Heart left ventricle (tissue), 16 donors: Measurements from ENCODE around the gene MED25. TPM values are rescaled to one million over a fixed set of nuclear protein-coding genes. Genes with fewer than 3 reads are reported as not detected.

ENCODE experiments used
- ATAC-seq, 4 donors: fragments of 200-7000 bp; cut with Tn5 transposase; one replicate each; pipeline ENCODE4 v1.9.1; 2020 to 2022; ENCODE audit warnings: moderate library complexity in 4 of 4, mild to moderate bottlenecking in 3 of 4, moderate number of reproducible peaks in 1 of 4
- DNase-seq, 5 donors: peaks; one replicate each; pipeline ENCODE4 v3.0.0-alpha.2; 2020
- H3K27ac ChIP-seq, 12 donors: fragments of 200-600 bp; sonication (generic) in 4 of 12; one replicate each; pipeline versions ENCODE4 v1.5.0 to v1.8.0; 2016 to 2022; ENCODE audit warnings: mild to moderate bottlenecking in 2 of 12
- H3K27me3 ChIP-seq, 9 donors: fragments of 200-600 bp; sonication (generic) in 2 of 9; one replicate each; pipeline versions ENCODE4 v1.5.1 to v1.8.0; 2016 to 2022; ENCODE audit warnings: mild to moderate bottlenecking in 3 of 9
- H3K36me3 ChIP-seq, 9 donors: fragments of 200-600 bp; sonication (generic) in 2 of 9; one replicate each; pipeline versions ENCODE4 v1.5.0 to v1.8.0; 2018 to 2022; ENCODE audit warnings: mild to moderate bottlenecking in 2 of 9
- H3K4me1 ChIP-seq, 12 donors: fragments of 200-600 bp; sonication (generic) in 4 of 12; one replicate each; pipeline versions ENCODE4 v1.5.0 to v1.8.0; 2016 to 2022; ENCODE audit warnings: mild to moderate bottlenecking in 3 of 12
- H3K4me3 ChIP-seq, 12 donors: fragments of 200-600 bp; sonication (generic) in 4 of 12; one replicate each; pipeline versions ENCODE4 v1.5.0 to v1.8.0; 2017 to 2022; ENCODE audit warnings: mild to moderate bottlenecking in 9 of 12, moderate library complexity in 4 of 12
- H3K9me3 ChIP-seq, 12 donors: fragments of 200-600 bp; sonication (generic) in 4 of 12; one replicate each; pipeline versions ENCODE4 v1.5.0 to v1.8.0; 2016 to 2022; ENCODE audit warnings: mild to moderate bottlenecking in 1 of 12
- POLR2A ChIP-seq, 2 donors: fragments of 450-650 bp; IDR thresholded peaks; one replicate each; pipeline ENCODE4 v1.6.1; 2017; ENCODE audit warnings: antibody characterized with exemption in 2 of 2, mild to moderate bottlenecking in 2 of 2, moderate library complexity in 2 of 2
- whole genome bisulfite sequencing, 4 donors: extraction: QIAGEN DNeasy Blood & Tissue Kit in 2 of 4; methylation state at CpG; one replicate each; pipeline versions ENCODE4 v1.1.5 to v1.1.7; 2013 to 2018; 5-methylcytosine and 5-hydroxymethylcytosine counted together
- intact Hi-C, 10 donors: fragments of 100-400 bp; cut with DNase I; formaldehyde crosslinking; loops; one replicate each; pipeline versions ENCODE4 v1.11.1 to v1.14.2; 2022
- polyA plus RNA-seq, 2 donors: library from polyadenylated mRNA; stranded (reverse); fragments of 200-250 nt; gene quantifications; one replicate each; pipeline ENCODE4 v1.2.3, GENCODE V29; 2013
- total RNA-seq, 9 donors: library from RNA; depleted of rRNA in 2 of 9; stranded (reverse); fragments of >200 nt in 2 of 9; fragmentation: NEBNext Ultra II Directional in 3 of 9; extraction: Animal tissue kit (Norgen Biotek cat#: 25700) in 3 of 9; gene quantifications; one replicate each; pipeline versions ENCODE4 v1.1.0 to v1.2.4, GENCODE V29; 2016 to 2023
- TF ChIP-seq, protein P1 (sequence below), 12 donors: fragments of 200-600 bp; sonication (generic) in 4 of 12; IDR thresholded peaks; one replicate each; pipeline versions ENCODE4 v1.5.0 to v1.8.0; 2018 to 2022; ENCODE audit warnings: antibody characterized with exemption in 12 of 12, mild to moderate bottlenecking in 5 of 12
- donor health status: ischemic (EF 13 %, LVEDD 7.1; RV severe dilation, severe dysfunction).
- donor health status: healthy with polysubstance abuse.
- donor health status: DM: no; HTN: yes; CAD: no.
- donor health status: DM: no; HTN: no; CAD: no.
- donor health status: ischemic (EF 25% LVEDD 6.9; RV normal size, moderate dysfunction).
- donor health status: ischemic (EF 25% LVEDD 5.7; RV mildly dilated, moderate dysfunction).
- donor health status: healthy.
- donor health status: DM: yes; HTN: yes; CAD: no.
- donor health status: ischemic (EF 35%, LVEDD 5.7; RV mildly dilated, moderate dysfunction).
- donor health status: nonischemic (EF 11% LVEDD 7.7; RV severe dilation, severe dysfunction).
- donor health status: DM: yes; HTN: yes; CAD: no.
- donor health status: PGD.
- donor health status: ischemic (EF 29% LVEDD 5.4; RV normal size, mild dysfunction).
- donor health status: nonischemic (EF 23%, LVEDD 6.1; RV moderate dilation, normal function).

Gene MED25
- total and polyA plus RNA-seq, 11 donors: 44.1 to 119 (median 54.7) TPM

DNA sequence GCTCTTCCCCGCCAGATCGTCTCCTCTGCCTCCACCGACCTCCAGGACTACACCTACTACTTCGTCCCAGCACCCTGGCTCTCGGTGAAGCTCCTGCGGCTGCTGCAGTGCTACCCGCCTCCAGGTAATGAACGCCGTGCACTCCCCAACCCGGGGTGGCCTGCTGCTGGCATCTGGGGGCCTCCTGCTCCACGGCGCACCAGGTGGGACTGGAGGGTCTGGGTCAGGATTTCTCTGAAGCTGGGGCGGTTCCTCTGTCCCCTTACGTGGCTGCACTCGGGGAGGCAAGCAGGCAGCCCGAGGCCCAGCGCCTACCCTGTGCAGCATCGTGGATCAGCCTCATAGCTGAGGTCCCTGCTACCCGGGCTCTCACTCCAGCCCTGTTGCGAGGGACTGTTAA is 22.5 kb upstream of the MED25 start:
- Histone ChIP-seq H3K4me3 (no peak overlapping the region), H3K27ac (no peak overlapping the region), H3K9me3 (no peaks in the 10 kb centered on the region), H3K27me3 (no peaks in the 10 kb centered on the region), H3K36me3 (peaks cover 5 to 98% (median 92%) of the 10 kb centered on the region in 9 donors), H3K4me1 (peaks cover 0 to 9% (median 2%) of the 10 kb centered on the region in 12 donors)
- TF ChIP-seq POLR2A (IDR thresholded peaks at IDR 0.05): no peak
- TF ChIP-seq, protein P1, sequence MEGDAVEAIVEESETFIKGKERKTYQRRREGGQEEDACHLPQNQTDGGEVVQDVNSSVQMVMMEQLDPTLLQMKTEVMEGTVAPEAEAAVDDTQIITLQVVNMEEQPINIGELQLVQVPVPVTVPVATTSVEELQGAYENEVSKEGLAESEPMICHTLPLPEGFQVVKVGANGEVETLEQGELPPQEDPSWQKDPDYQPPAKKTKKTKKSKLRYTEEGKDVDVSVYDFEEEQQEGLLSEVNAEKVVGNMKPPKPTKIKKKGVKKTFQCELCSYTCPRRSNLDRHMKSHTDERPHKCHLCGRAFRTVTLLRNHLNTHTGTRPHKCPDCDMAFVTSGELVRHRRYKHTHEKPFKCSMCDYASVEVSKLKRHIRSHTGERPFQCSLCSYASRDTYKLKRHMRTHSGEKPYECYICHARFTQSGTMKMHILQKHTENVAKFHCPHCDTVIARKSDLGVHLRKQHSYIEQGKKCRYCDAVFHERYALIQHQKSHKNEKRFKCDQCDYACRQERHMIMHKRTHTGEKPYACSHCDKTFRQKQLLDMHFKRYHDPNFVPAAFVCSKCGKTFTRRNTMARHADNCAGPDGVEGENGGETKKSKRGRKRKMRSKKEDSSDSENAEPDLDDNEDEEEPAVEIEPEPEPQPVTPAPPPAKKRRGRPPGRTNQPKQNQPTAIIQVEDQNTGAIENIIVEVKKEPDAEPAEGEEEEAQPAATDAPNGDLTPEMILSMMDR (IDR thresholded peaks at IDR 0.05): no peak
- 92 to 98% (median 95%) methylated on average over 15 to 20 of the region's 20 CpGs for WGBS, 4 donors
- DNase-seq: no peak
- ATAC-seq: no peak
- intact Hi-C loops: no loop called here

DNA sequence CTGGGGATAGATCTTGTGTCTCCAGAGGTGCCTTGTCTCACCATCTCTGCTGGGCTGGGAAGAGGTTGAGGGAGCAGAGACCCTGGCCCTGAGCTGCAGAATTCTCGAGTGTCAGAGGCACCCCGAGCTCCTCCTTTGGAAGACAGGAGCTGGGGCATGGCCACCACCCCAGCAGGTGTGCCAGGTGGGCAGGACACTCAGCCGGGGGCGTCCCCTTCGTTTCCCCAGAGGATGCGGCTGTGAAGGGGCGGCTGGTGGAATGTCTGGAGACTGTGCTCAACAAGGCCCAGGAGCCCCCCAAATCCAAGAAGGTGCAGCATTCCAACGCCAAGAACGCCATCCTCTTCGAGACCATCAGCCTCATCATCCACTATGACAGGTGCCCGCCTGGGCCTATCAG is 19.5 kb upstream of the MED25 start:
- Histone ChIP-seq H3K36me3 (peaks cover 5 to 97% (median 87%) of the 10 kb centered on the region in 9 donors), H3K27me3 (no peaks in the 10 kb centered on the region), H3K4me3 (no peak overlapping the region), H3K4me1 (peaks cover 0 to 14% (median 1%) of the 10 kb centered on the region in 12 donors), H3K27ac (no peak overlapping the region), H3K9me3 (no peaks in the 10 kb centered on the region)
- ATAC-seq (no peak), DNase-seq (no peak)
- intact Hi-C loops: no loop called here
- 94 to 96% (median 95%) methylated on average over 9 to 11 of the region's 11 CpGs for WGBS, 4 donors
- TF ChIP-seq, protein P1 (IDR thresholded peaks at IDR 0.05): no peak
- TF ChIP-seq POLR2A (IDR thresholded peaks at IDR 0.05): no peak

DNA sequence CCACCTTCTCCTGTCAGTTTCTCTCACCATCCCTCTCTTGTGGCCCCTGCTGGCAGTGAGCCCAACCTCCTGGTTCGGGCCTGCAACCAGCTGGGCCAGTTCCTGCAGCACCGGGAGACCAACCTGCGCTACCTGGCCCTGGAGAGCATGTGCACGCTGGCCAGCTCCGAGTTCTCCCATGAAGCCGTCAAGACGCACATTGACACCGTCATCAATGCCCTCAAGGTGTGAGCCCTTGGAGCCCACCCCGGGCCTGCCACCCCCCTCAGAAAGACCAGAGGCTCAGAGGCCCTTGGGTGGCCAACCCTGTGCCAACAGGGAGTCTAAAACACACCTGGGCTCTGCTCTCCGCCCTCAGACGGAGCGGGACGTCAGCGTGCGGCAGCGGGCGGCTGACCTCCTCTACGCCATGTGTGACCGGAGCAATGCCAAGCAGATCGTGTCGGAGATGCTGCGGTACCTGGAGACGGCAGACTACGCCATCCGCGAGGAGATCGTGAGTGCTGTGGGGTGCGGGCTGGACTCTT is 18.8 kb upstream of the MED25 start:
- peaks cover 0 to 14% (median 1%) of the 10 kb centered on the region in 12 donors for H3K4me1 ChIP-seq
- TF ChIP-seq, protein P1 (IDR thresholded peaks at IDR 0.05): no peak
- TF ChIP-seq POLR2A (IDR thresholded peaks at IDR 0.05): no peak
- ATAC-seq (no peak), DNase-seq (no peak)
- WGBS, 4 donors: 91 to 93% (median 92%) methylated on average over 25 to 28 of the region's 28 CpGs
- peaks cover 5 to 97% (median 87%) of the 10 kb centered on the region in 9 donors for H3K36me3 ChIP-seq
- H3K4me3 ChIP-seq: no peak overlapping the region
- intact Hi-C loops: no loop called here
- no peak overlapping the region for H3K27ac ChIP-seq
- H3K27me3 ChIP-seq: no peaks in the 10 kb centered on the region
- H3K9me3 ChIP-seq: no peaks in the 10 kb centered on the region

DNA sequence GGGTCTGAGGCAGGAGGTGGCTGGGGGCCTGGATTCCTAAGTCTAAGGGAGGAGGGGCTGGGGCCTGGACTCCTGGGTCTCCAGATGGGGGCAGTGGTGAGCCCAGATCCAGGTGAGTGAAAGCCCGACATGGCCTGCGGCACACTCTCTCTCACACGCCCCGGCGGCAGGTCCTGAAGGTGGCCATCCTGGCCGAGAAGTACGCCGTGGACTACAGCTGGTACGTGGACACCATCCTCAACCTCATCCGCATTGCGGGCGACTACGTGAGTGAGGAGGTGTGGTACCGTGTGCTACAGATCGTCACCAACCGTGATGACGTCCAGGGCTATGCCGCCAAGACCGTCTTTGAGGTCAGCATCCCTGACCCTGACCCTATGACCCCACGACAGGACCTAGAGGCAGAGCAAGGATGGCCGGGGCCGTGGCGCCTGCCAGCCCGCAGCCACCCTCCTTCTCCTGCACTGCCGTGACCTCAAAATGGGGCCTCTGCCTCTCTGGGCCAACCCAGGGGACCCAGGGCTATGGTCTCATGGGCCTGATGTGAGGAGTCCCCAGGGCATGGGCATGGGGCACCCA is 18.2 kb upstream of the MED25 start:
- Histone ChIP-seq H3K36me3 (peaks cover 5 to 97% (median 87%) of the 10 kb centered on the region in 9 donors), H3K4me1 (peaks cover 0 to 14% (median 1%) of the 10 kb centered on the region in 12 donors), H3K9me3 (no peaks in the 10 kb centered on the region), H3K27ac (no peak overlapping the region), H3K4me3 (no peak overlapping the region), H3K27me3 (no peaks in the 10 kb centered on the region)
- intact Hi-C loops: loop anchor here in 1 of 10 donors (5.0 kb wide), 1 partner anchor 33 kb away; the partner anchor contains the start of gene AP2A1
- TF ChIP-seq, protein P1 (IDR thresholded peaks at IDR 0.05): peak in 2 of 12 donors; percentile 7 to 8
- TF ChIP-seq POLR2A (IDR thresholded peaks at IDR 0.05): no peak
- DNase-seq (no peak), ATAC-seq (no peak)
- 91 to 95% (median 94%) methylated on average over 20 to 25 of the region's 25 CpGs for WGBS, 4 donors
